ENCODE data around the gene MSMB.
"Not testable (repeated sequence)": the region's sequence is repeated elsewhere in the genome, so short reads cannot be mapped to it uniquely, and the experiment has no call there.

The MSMB gene

DNA sequence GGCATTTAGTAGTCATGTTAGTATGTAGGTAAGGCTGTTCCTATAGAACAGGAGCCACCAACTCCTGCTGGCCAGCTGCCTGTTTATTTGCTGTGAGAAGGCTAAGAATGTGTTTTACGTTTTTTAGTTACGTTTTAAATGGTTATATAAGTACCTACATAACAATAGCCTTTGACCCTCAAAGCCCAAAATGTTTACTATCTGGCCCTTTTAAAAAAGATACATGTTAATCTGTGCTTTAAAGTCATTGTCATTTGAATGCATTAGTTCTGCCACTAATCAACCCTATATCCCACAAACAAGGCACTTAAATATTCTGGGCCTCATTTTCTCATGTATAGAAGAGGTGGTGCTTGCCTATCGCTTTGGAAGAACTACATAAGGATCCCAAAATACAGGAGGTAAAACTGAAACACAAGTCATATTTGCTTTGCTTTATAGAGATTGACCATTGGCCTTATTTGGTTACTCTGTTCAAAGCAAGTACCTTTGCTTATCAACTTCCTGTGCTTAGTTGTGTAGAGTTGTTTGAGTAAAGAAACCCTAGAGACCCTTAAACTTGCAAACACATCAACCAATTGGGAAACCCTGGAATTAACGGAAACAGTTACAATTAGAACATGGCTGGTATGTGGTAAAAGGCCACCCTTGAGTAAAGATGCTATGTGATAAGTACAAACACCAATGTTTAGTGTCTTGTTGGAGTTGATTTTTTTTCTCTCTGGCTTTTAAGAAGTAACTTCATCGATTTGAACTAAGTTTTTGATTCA, 47.9 kb downstream of the MSMB start:
- Mint-ChIP-seq H3K27ac (peak overlapping the region; percentile 7), H3K36me3 (ENCODE audit: low read depth) (peaks cover 52% of the 10 kb centered on the region), H3K27me3 (no peaks in the 10 kb centered on the region), H3K9me3 (no peaks in the 10 kb centered on the region), H3K4me3 (no peak overlapping the region), H3K4me1 (no peaks in the 10 kb centered on the region)
- ATAC-seq (no peak), DNase-seq (no peak)

- H3K36me3 Mint-ChIP-seq (ENCODE audit: low read depth) = peaks cover 53% of the 10 kb centered on the region
- DNase-seq = no peak
- H3K4me1 Mint-ChIP-seq = peaks cover 1% of the 10 kb centered on the region
- ATAC-seq = no peak
- H3K4me3 Mint-ChIP-seq = no peak overlapping the region
- no peaks in the 10 kb centered on the region for H3K9me3 Mint-ChIP-seq
- H3K27ac Mint-ChIP-seq = no peak overlapping the region
- no peaks in the 10 kb centered on the region for H3K27me3 Mint-ChIP-seq
These were observed 48.5 kb downstream of the MSMB start for GRCh38 chr10:45997557-45997956.

GRCh38 chr10:45985590-45985989, 60.5 kb downstream of the MSMB start:
- not testable (repeated sequence) for H3K4me3 Mint-ChIP-seq, ATAC-seq, H3K27ac Mint-ChIP-seq, DNase-seq, H3K9me3 Mint-ChIP-seq, H3K27me3 Mint-ChIP-seq, H3K4me1 Mint-ChIP-seq
- H3K36me3 Mint-ChIP-seq (ENCODE audit: low read depth) = peaks cover 25% of the 10 kb centered on the region

GRCh38 chr10:45984473-45984872, 61.6 kb downstream of the MSMB start:
- H3K9me3 Mint-ChIP-seq, H3K4me3 Mint-ChIP-seq, H3K27me3 Mint-ChIP-seq, H3K27ac Mint-ChIP-seq, DNase-seq, H3K4me1 Mint-ChIP-seq, ATAC-seq: not testable (repeated sequence)
- peaks cover 25% of the 10 kb centered on the region for H3K36me3 Mint-ChIP-seq (ENCODE audit: low read depth)

DNA sequence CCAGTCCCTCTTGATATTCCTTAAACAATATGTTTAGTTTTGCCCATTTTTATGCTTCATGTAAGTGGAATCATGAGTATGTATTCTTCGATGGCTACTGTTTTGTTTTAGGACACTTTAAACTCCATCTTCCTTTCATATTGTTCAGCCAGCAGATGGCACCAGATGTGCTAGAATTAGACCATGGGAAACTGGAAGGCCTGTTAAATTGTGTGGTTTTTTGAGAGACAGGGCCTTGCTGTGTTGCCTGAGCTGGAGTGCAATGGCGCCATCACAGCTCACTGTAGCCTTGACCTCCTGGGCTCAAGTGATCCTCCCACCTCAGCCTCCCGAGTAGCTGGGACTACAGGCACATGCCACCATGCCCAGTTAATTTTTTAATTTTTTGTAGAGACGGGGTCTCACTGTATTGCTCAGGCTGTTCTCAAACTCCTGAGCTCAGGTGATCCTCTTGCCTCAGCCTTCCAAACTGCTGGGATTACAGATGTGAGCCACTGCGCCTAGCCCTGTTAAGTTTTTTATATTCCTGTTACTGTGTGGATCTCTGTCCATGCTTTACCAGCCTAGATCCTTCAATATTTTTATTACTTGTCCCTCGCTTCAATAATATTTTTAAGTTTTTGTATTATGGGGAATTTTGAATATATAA, 62.4 kb downstream of the MSMB start:
- not testable (repeated sequence) for H3K27ac Mint-ChIP-seq, H3K4me1 Mint-ChIP-seq, H3K27me3 Mint-ChIP-seq, H3K4me3 Mint-ChIP-seq, H3K9me3 Mint-ChIP-seq, ATAC-seq, DNase-seq
- H3K36me3 Mint-ChIP-seq (ENCODE audit: low read depth) = peaks cover 28% of the 10 kb centered on the region
